ENCODE measurements around the gene SCFD2.
A peak's percentile ranks its signal among the peaks of the same experiment; 100 is the strongest.

SCFD2 gene

GRCh38 chr4:52864793-52865192 is 501.1 kb downstream of the SCFD2 start:
- peaks cover 5% of the 10 kb centered on the region for H3K4me1 Mint-ChIP-seq (ENCODE audit: low read depth)

GRCh38 chr4:52863324-52863723 is 502.5 kb downstream of the SCFD2 start:
- no peak overlapping the region for H3K27ac Mint-ChIP-seq
- DNase-seq (ENCODE audit: low spot score) = no peak
- peaks cover 5% of the 10 kb centered on the region for H3K4me1 Mint-ChIP-seq (ENCODE audit: low read depth)
- no peaks in the 10 kb centered on the region for H3K9me3 Mint-ChIP-seq
- peaks cover 33% of the 10 kb centered on the region for H3K27me3 Mint-ChIP-seq (ENCODE audit: low read depth)
- peak overlapping the region; percentile 40 for H3K4me3 Mint-ChIP-seq
- no peaks in the 10 kb centered on the region for H3K36me3 Mint-ChIP-seq (ENCODE audit: low read depth)

More at GRCh38 chr4:52864793-52865192, 501.1 kb downstream of the SCFD2 start:
- no peak for DNase-seq (ENCODE audit: low spot score)
- Mint-ChIP-seq H3K9me3 (no peaks in the 10 kb centered on the region), H3K27ac (no peak overlapping the region), H3K27me3 (ENCODE audit: low read depth) (peaks cover 27% of the 10 kb centered on the region), H3K4me3 (no peak overlapping the region), H3K36me3 (ENCODE audit: low read depth) (no peaks in the 10 kb centered on the region)

DNA sequence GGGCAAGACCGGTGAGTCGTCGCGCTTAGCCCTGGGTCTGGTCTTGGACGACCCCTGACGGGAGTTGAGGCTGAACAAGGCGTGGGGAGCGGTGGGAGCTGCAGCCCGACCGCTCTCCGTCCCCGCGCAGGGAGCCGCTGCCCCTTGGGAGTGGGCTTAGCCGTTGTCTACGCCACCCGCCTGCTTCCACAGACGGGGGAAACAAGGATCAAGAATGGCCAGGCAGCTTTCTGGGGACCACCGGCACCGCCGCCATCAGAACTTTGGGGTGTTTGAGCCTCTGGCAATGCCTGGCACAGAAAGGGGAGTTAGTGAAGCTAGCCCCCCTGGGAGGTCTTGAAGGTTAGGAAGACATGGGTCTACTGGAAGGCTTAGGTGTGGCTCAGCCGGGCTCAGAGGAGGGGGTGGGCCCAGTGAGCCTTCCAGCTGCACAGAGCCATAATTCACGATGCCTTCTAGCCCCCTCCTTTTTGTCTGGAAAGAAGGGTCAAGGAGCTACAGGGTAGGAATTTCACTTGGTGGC is 503.2 kb downstream of the SCFD2 start:
- no peaks in the 10 kb centered on the region for H3K36me3 Mint-ChIP-seq (ENCODE audit: low read depth)
- H3K27ac Mint-ChIP-seq = no peak overlapping the region
- peaks cover 33% of the 10 kb centered on the region for H3K27me3 Mint-ChIP-seq (ENCODE audit: low read depth)
- peaks cover 5% of the 10 kb centered on the region for H3K9me3 Mint-ChIP-seq
- H3K4me3 Mint-ChIP-seq = peak overlapping the region; percentile 78
- DNase-seq (ENCODE audit: low spot score) = no peak
- H3K4me1 Mint-ChIP-seq (ENCODE audit: low read depth) = peaks cover 5% of the 10 kb centered on the region

DNA sequence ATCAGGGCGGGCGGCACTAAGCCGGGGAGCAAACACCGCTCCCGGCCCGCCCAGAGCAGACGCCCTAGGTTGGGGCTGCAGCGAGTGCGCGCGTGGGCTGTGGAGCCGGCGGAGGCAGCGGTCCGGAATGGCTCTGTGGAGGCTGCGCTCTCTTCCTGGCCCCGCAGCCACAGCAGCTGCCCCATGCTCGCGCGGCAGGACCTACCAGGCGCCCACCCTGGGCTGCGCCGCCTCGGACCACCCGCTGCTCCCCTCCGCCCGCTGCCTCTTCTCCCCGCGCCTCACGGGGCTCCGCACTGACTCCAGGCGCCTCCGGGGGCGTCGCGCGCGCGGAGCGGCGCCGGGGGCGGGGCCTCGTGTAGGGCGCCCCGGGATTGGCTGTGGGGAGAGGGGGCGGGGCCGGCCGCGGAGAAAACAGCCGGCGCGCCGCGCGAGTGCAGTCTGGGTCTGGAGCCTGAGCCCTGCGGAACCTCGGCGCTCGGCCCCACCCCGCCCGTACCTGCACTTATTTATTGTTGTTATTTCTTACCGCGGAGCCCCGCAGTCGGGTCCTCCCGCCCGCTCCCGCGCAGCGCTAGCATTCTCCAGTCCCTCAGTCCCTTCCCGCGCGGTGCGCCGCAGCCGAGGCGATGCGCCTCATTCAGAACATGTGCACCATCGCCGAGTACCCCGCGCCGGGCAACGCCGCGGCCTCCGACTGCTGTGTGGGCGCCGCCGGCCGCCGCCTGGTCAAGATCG is 503.8 kb downstream of the SCFD2 start, which contains the start of gene RASL11B:
TSS of gene RASL11B (plus strand) at position 439 of the 738 bp plus-strand sequence. CDS start at position 630, 191 bp downstream.
- H3K27me3 Mint-ChIP-seq (ENCODE audit: low read depth) = peaks cover 33% of the 10 kb centered on the region
- peak within 1 kb of the TSS; percentile 78 for H3K4me3 Mint-ChIP-seq
- H3K4me1 Mint-ChIP-seq (ENCODE audit: low read depth) = peaks cover 6% of the 10 kb centered on the region
- peaks cover 5% of the 10 kb centered on the region for H3K9me3 Mint-ChIP-seq
- H3K36me3 Mint-ChIP-seq (ENCODE audit: low read depth) = no peaks in the 10 kb centered on the region
- H3K27ac Mint-ChIP-seq = no peak within 1 kb of the TSS
- peak; percentile 83 for DNase-seq (ENCODE audit: low spot score)

- peaks cover 9% of the 10 kb centered on the region for H3K4me1 Mint-ChIP-seq (ENCODE audit: low read depth)
- peak overlapping the region; percentile 75 for H3K4me3 Mint-ChIP-seq
- H3K9me3 Mint-ChIP-seq = peaks cover 5% of the 10 kb centered on the region
- no peak for DNase-seq (ENCODE audit: low spot score)
- H3K36me3 Mint-ChIP-seq (ENCODE audit: low read depth) = no peaks in the 10 kb centered on the region
- no peak overlapping the region for H3K27ac Mint-ChIP-seq
- peaks cover 33% of the 10 kb centered on the region for H3K27me3 Mint-ChIP-seq (ENCODE audit: low read depth)
Measured at GRCh38 chr4:52861171-52861823, 504.6 kb downstream of the SCFD2 start.

GRCh38 chr4:52860361-52860760 is 505.5 kb downstream of the SCFD2 start:
- Mint-ChIP-seq H3K9me3 (peaks cover 5% of the 10 kb centered on the region), H3K36me3 (ENCODE audit: low read depth) (no peaks in the 10 kb centered on the region), H3K27ac (no peak overlapping the region), H3K4me3 (no peak overlapping the region), H3K27me3 (ENCODE audit: low read depth) (peaks cover 33% of the 10 kb centered on the region), H3K4me1 (ENCODE audit: low read depth) (peaks cover 9% of the 10 kb centered on the region)
- DNase-seq (ENCODE audit: low spot score) = no peak

- peaks cover 9% of the 10 kb centered on the region for H3K4me1 Mint-ChIP-seq (ENCODE audit: low read depth)
- H3K27me3 Mint-ChIP-seq (ENCODE audit: low read depth) = peaks cover 24% of the 10 kb centered on the region
- no peak overlapping the region for H3K27ac Mint-ChIP-seq
- peaks cover 5% of the 10 kb centered on the region for H3K9me3 Mint-ChIP-seq
- H3K36me3 Mint-ChIP-seq (ENCODE audit: low read depth) = no peaks in the 10 kb centered on the region
- no peak for DNase-seq (ENCODE audit: low spot score)
- no peak overlapping the region for H3K4me3 Mint-ChIP-seq
Measured at GRCh38 chr4:52856801-52857200, 509.1 kb downstream of the SCFD2 start.

GRCh38 chr4:52853351-52853750 is 512.5 kb downstream of the SCFD2 start:
- DNase-seq (ENCODE audit: low spot score) = no peak
- H3K4me3 Mint-ChIP-seq = no peak overlapping the region
- no peaks in the 10 kb centered on the region for H3K36me3 Mint-ChIP-seq (ENCODE audit: low read depth)
- no peaks in the 10 kb centered on the region for H3K27me3 Mint-ChIP-seq (ENCODE audit: low read depth)
- H3K9me3 Mint-ChIP-seq = peaks cover 5% of the 10 kb centered on the region
- H3K27ac Mint-ChIP-seq = no peak overlapping the region
- peaks cover 4% of the 10 kb centered on the region for H3K4me1 Mint-ChIP-seq (ENCODE audit: low read depth)

GRCh38 chr4:52852711-52853110 is 513.1 kb downstream of the SCFD2 start:
- H3K36me3 Mint-ChIP-seq (ENCODE audit: low read depth) = no peaks in the 10 kb centered on the region
- DNase-seq (ENCODE audit: low spot score) = no peak
- H3K4me3 Mint-ChIP-seq = no peak overlapping the region
- no peaks in the 10 kb centered on the region for H3K27me3 Mint-ChIP-seq (ENCODE audit: low read depth)
- no peak overlapping the region for H3K27ac Mint-ChIP-seq
- peaks cover 7% of the 10 kb centered on the region for H3K4me1 Mint-ChIP-seq (ENCODE audit: low read depth)
- H3K9me3 Mint-ChIP-seq = peaks cover under 1% of the 10 kb centered on the region

DNA sequence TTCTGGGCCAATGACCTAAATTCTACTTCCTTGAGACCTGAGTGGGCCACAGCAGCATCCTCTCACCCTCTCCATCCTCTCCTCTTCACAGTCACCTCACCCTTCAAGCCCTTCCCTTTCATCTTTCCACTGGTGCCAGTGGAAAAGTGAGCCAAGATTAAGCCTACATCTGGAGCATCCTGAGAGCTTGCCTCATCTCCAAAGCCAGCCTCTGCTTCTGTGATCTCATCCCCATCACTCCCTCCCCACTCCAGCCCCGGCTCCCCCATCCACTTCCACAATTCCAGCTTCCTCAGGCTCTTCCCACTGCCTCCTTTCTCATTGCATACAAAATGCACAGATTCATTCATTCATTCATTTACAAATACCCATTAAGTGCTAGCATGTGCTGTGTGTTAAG is 513.8 kb downstream of the SCFD2 start:
- H3K36me3 Mint-ChIP-seq (ENCODE audit: low read depth) = no peaks in the 10 kb centered on the region
- no peak overlapping the region for H3K4me3 Mint-ChIP-seq
- H3K27me3 Mint-ChIP-seq (ENCODE audit: low read depth) = no peaks in the 10 kb centered on the region
- H3K9me3 Mint-ChIP-seq = no peaks in the 10 kb centered on the region
- H3K4me1 Mint-ChIP-seq (ENCODE audit: low read depth) = peaks cover 5% of the 10 kb centered on the region
- DNase-seq (ENCODE audit: low spot score) = no peak
- H3K27ac Mint-ChIP-seq = no peak overlapping the region

GRCh38 chr4:52850406-52851124 is 515.3 kb downstream of the SCFD2 start:
- Mint-ChIP-seq H3K36me3 (ENCODE audit: low read depth) (no peaks in the 10 kb centered on the region), H3K27me3 (ENCODE audit: low read depth) (no peaks in the 10 kb centered on the region), H3K4me1 (ENCODE audit: low read depth) (peaks cover 3% of the 10 kb centered on the region), H3K27ac (no peak overlapping the region), H3K4me3 (no peak overlapping the region), H3K9me3 (no peaks in the 10 kb centered on the region)
- DNase-seq (ENCODE audit: low spot score) = no peak

GRCh38 chr4:52848254-52848653 is 517.6 kb downstream of the SCFD2 start:
- no peak for DNase-seq (ENCODE audit: low spot score)
- H3K27me3 Mint-ChIP-seq (ENCODE audit: low read depth) = no peaks in the 10 kb centered on the region
- H3K36me3 Mint-ChIP-seq (ENCODE audit: low read depth) = no peaks in the 10 kb centered on the region
- no peak overlapping the region for H3K4me3 Mint-ChIP-seq
- peaks cover 3% of the 10 kb centered on the region for H3K4me1 Mint-ChIP-seq (ENCODE audit: low read depth)
- no peak overlapping the region for H3K27ac Mint-ChIP-seq
- H3K9me3 Mint-ChIP-seq = no peaks in the 10 kb centered on the region

GRCh38 chr4:52846502-52846901 is 519.4 kb downstream of the SCFD2 start:
- H3K4me1 Mint-ChIP-seq (ENCODE audit: low read depth) = peaks cover 3% of the 10 kb centered on the region
- no peaks in the 10 kb centered on the region for H3K27me3 Mint-ChIP-seq (ENCODE audit: low read depth)
- no peak overlapping the region for H3K4me3 Mint-ChIP-seq
- H3K36me3 Mint-ChIP-seq (ENCODE audit: low read depth) = no peaks in the 10 kb centered on the region
- H3K27ac Mint-ChIP-seq = no peak overlapping the region
- no peak for DNase-seq (ENCODE audit: low spot score)
- H3K9me3 Mint-ChIP-seq = no peaks in the 10 kb centered on the region

DNA sequence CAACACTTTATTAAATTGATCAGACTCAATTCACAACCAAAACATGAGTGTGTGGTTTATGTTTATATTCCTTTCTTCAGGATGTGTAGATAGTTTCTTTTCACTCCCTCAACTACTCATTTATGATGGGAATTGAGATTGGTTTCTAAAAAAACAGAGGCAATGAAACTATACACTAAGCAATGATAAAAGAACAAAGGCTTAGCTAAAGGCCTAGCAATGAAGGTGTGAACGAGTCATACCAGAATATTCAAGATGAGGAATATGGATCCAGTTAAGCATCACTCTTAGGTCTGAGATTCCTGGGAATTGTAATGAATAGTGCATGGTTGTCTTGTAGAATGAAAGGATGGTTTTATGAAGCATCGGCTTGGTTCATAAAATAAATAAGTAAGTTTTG is 521.3 kb downstream of the SCFD2 start:
- H3K4me3 Mint-ChIP-seq = no peak overlapping the region
- no peaks in the 10 kb centered on the region for H3K9me3 Mint-ChIP-seq
- H3K36me3 Mint-ChIP-seq (ENCODE audit: low read depth) = no peaks in the 10 kb centered on the region
- no peaks in the 10 kb centered on the region for H3K27me3 Mint-ChIP-seq (ENCODE audit: low read depth)
- peaks cover 3% of the 10 kb centered on the region for H3K4me1 Mint-ChIP-seq (ENCODE audit: low read depth)
- no peak overlapping the region for H3K27ac Mint-ChIP-seq
- no peak for DNase-seq (ENCODE audit: low spot score)
